HepG2 (cell line): Measurements from ENCODE around the gene SCAND1. TPM values are rescaled to one million over a fixed set of nuclear protein-coding genes. Genes with fewer than 3 reads are reported as not detected.

Experiments
- CREM ChIP-seq, 2 experiments: sonication (generic) in 1 of 2; formaldehyde crosslinking in 1 of 2; IDR thresholded peaks; 2 replicates each; pipeline versions ENCODE4 v1.4.0 to v1.6.1; 2016 to 2020; ENCODE audit warnings: antibody characterized with exemption in 1 of 2, mild to moderate bottlenecking in 1 of 2, missing genetic modification reagents in 1 of 2
- HDAC6 ChIP-seq: fragments of 200-600 bp; sonication (generic); IDR thresholded peaks from 2 replicates; pipeline ENCODE4 v1.7.0; 2017; ENCODE audit warnings: mild to moderate bottlenecking, antibody characterized with exemption, low read length, low read depth
- ISX ChIP-seq: sonication (generic); formaldehyde crosslinking; conservative IDR thresholded peaks from 2 replicates; pipeline ENCODE4 v1.5.0; 2020; ENCODE audit warnings: missing genetic modification reagents
- MXD3 ChIP-seq: IDR thresholded peaks from 2 replicates; pipeline ENCODE4 v1.6.1; 2016; ENCODE audit warnings: mild to moderate bottlenecking, missing biosample characterization, missing genetic modification reagents
- NR2C2 ChIP-seq: sonication (generic); formaldehyde crosslinking; IDR thresholded peaks from 2 replicates; pipeline ENCODE4 v1.4.0; 2020; ENCODE audit warnings: missing genetic modification reagents, mild to moderate bottlenecking, moderate library complexity, borderline replicate concordance
- NR3C1 ChIP-seq: sonication (generic); formaldehyde crosslinking; IDR thresholded peaks from 2 replicates; pipeline ENCODE4 v1.4.0; 2020; ENCODE audit warnings: missing genetic modification reagents
- PAWR ChIP-seq: sonication (generic); formaldehyde crosslinking; IDR thresholded peaks from 2 replicates; pipeline ENCODE4 v1.4.0; 2020; ENCODE audit warnings: missing genetic modification reagents, mild to moderate bottlenecking, borderline replicate concordance
- ZBED4 ChIP-seq: sonication (generic); formaldehyde crosslinking; IDR thresholded peaks from 2 replicates; pipeline ENCODE4 v1.4.0; 2020; ENCODE audit warnings: missing genetic modification reagents, borderline replicate concordance
- ZBTB7A ChIP-seq: sonication (generic); formaldehyde crosslinking; IDR thresholded peaks from 2 replicates; pipeline ENCODE4 v1.8.0; 2022; ENCODE audit warnings: mild to moderate bottlenecking, missing genetic modification reagents
- ZNF101 ChIP-seq: sonication (generic); formaldehyde crosslinking; IDR thresholded peaks from 2 replicates; pipeline ENCODE4 v1.4.0; 2020; ENCODE audit warnings: mild to moderate bottlenecking, low read depth, missing genetic modification reagents, borderline replicate concordance
- ZNF7 ChIP-seq: IDR thresholded peaks from 2 replicates; pipeline ENCODE4 v1.6.1; 2016; ENCODE audit warnings: missing biosample characterization, missing genetic modification reagents
- polyA plus RNA-seq, 8 experiments: library from polyadenylated mRNA; depleted of rRNA in 3 of 8; stranded (reverse) in 7 of 8; unstranded in 1 of 8; fragments of >200 nt; fragmentation: Illumina TruSeq in 4 of 8; extraction: Trizol in 4 of 8; gene quantifications; 2 replicates each; pipeline versions ENCODE4 v1.2.1 to v1.2.3, GENCODE V29; 2011 to 2016; ENCODE audit warnings: low read depth in 4 of 8, missing spikeins in 1 of 8, mixed read lengths in 1 of 8; ENCODE audit not compliant: insufficient read depth in 1 of 8
- total RNA-seq, 5 experiments: library from RNA; depleted of rRNA; stranded (reverse); fragments of >200 nt; fragmentation: Illumina TruSeq; extraction: Trizol; gene quantifications; 2 replicates each; pipeline ENCODE4 v1.2.3, GENCODE V29; 2016; ENCODE audit warnings: low read depth in 1 of 5
- TF ChIP-seq, protein P1 (sequence below): sonication (generic); formaldehyde crosslinking; conservative IDR thresholded peaks from 2 replicates; pipeline ENCODE4 v1.4.0; 2020; ENCODE audit warnings: mild to moderate bottlenecking, missing genetic modification reagents, moderate library complexity
- TF ChIP-seq, protein P2 (sequence below): IDR thresholded peaks from 2 replicates; pipeline ENCODE4 v1.4.0; 2020; ENCODE audit warnings: mild to moderate bottlenecking, missing genetic modification reagents
- TF ChIP-seq, protein P3 (sequence below): sonication (generic); formaldehyde crosslinking; IDR thresholded peaks from 2 replicates; pipeline ENCODE4 v1.4.0; 2020; ENCODE audit warnings: mild to moderate bottlenecking, low read depth, missing genetic modification reagents

Gene SCAND1
- total and polyA plus RNA-seq, 2 of the 13 experiments (the other 11 are each of a cell fraction or from before 2014, with no cell fraction given): 19.3 to 109 TPM

DNA sequence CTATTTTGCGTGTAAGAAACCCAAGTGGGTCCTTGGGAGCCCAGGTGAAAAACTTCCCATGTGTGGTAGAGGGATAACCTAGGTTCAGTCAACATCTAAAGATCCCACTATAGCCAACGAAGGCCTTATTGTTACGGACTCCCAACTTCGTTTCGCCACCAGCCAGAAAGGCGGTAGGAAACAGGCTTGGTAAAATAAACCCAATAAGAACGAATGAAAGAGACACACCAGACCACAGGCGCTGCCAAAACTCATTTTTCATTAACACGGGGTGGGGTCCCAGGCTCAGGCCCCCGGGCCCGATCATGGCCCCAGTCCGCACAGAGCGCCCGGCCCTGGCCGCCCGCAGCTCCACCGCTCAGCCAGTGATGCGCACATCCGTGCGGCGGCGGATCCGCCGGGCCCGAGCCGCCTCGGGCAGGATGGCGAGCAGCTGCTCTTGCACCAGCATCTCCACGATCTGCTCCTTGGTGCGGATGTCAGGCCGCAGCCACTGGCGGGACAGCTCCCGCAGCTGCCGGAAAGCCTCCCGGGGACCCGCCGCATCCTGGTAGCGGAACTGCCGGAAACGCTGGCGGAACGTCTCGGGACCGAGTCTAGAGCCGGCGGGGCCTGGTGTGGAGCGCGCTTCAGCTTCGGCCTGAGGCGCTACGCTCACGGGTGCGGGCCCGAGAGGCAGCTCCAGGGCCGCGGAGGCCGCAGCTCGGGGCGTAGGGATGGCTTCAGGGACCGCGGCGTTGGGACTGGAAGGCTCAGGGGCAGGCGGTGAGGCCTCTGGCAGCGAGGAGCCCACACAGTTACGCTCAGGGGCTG lies 709 bp downstream of the SCAND1 start (continued):
- TF ChIP-seq ZBED4 (no peak), ISX (CRISPR knock-in tag) (peak; percentile 30; the same call in 1 of the 2 replicates), NR2C2 (CRISPR knock-in tag) (no peak), ZNF7 (peak; percentile 11; the same call in 1 of the 2 replicates), PAWR (peak; percentile 88; the same call in 1 of the 2 replicates), ZNF101 (0 out of 2 replicates have a peak, but pooled peaks have one; percentile 89), ZBTB7A (0 out of 2 replicates have a peak, but pooled peaks have one; percentile 27), NR3C1 (CRISPR knock-in tag) (peak; percentile 51), CREM (IDR thresholded peaks at IDR 0.05) (no peak), CREM (CRISPR knock-in tag; IDR thresholded peaks at IDR 0.05) (0 out of 2 replicates have a peak, but pooled peaks have one; percentile 10), HDAC6 (0 out of 2 replicates have a peak, but pooled peaks have one; percentile 35), MXD3 (peak; percentile 42)
- TF ChIP-seq, protein P1, sequence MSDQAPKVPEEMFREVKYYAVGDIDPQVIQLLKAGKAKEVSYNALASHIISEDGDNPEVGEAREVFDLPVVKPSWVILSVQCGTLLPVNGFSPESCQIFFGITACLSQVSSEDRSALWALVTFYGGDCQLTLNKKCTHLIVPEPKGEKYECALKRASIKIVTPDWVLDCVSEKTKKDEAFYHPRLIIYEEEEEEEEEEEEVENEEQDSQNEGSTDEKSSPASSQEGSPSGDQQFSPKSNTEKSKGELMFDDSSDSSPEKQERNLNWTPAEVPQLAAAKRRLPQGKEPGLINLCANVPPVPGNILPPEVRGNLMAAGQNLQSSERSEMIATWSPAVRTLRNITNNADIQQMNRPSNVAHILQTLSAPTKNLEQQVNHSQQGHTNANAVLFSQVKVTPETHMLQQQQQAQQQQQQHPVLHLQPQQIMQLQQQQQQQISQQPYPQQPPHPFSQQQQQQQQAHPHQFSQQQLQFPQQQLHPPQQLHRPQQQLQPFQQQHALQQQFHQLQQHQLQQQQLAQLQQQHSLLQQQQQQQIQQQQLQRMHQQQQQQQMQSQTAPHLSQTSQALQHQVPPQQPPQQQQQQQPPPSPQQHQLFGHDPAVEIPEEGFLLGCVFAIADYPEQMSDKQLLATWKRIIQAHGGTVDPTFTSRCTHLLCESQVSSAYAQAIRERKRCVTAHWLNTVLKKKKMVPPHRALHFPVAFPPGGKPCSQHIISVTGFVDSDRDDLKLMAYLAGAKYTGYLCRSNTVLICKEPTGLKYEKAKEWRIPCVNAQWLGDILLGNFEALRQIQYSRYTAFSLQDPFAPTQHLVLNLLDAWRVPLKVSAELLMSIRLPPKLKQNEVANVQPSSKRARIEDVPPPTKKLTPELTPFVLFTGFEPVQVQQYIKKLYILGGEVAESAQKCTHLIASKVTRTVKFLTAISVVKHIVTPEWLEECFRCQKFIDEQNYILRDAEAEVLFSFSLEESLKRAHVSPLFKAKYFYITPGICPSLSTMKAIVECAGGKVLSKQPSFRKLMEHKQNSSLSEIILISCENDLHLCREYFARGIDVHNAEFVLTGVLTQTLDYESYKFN (CRISPR knock-in tag): peak; percentile 13; the same call in 1 of the 2 replicates
- TF ChIP-seq, protein P2, sequence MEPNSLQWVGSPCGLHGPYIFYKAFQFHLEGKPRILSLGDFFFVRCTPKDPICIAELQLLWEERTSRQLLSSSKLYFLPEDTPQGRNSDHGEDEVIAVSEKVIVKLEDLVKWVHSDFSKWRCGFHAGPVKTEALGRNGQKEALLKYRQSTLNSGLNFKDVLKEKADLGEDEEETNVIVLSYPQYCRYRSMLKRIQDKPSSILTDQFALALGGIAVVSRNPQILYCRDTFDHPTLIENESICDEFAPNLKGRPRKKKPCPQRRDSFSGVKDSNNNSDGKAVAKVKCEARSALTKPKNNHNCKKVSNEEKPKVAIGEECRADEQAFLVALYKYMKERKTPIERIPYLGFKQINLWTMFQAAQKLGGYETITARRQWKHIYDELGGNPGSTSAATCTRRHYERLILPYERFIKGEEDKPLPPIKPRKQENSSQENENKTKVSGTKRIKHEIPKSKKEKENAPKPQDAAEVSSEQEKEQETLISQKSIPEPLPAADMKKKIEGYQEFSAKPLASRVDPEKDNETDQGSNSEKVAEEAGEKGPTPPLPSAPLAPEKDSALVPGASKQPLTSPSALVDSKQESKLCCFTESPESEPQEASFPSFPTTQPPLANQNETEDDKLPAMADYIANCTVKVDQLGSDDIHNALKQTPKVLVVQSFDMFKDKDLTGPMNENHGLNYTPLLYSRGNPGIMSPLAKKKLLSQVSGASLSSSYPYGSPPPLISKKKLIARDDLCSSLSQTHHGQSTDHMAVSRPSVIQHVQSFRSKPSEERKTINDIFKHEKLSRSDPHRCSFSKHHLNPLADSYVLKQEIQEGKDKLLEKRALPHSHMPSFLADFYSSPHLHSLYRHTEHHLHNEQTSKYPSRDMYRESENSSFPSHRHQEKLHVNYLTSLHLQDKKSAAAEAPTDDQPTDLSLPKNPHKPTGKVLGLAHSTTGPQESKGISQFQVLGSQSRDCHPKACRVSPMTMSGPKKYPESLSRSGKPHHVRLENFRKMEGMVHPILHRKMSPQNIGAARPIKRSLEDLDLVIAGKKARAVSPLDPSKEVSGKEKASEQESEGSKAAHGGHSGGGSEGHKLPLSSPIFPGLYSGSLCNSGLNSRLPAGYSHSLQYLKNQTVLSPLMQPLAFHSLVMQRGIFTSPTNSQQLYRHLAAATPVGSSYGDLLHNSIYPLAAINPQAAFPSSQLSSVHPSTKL (CRISPR knock-in tag): no peak
- TF ChIP-seq, protein P3, sequence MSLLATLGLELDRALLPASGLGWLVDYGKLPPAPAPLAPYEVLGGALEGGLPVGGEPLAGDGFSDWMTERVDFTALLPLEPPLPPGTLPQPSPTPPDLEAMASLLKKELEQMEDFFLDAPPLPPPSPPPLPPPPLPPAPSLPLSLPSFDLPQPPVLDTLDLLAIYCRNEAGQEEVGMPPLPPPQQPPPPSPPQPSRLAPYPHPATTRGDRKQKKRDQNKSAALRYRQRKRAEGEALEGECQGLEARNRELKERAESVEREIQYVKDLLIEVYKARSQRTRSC (CRISPR knock-in tag): peak; percentile 36; the same call in 1 of the 2 replicates
